ENCODE results near the gene GPR25. TPM values are rescaled to one million over a fixed set of nuclear protein-coding genes. Genes with fewer than 3 reads are reported as not detected.
A peak's percentile ranks its signal among the peaks of the same experiment; 100 is the strongest.

The GPR25 gene
- total RNA-seq, 1 donor from 2014 or later, result not detected

- no peaks in the 10 kb centered on the region for H3K9me3 Mint-ChIP-seq (ENCODE audit: unreplicated experiment)
- no peak for TF ChIP-seq CTCF (IDR thresholded peaks at IDR 0.05; ENCODE audit: unreplicated experiment)
- no peak overlapping the region for H3K4me3 Mint-ChIP-seq (ENCODE audit: unreplicated experiment)
- H3K4me1 Mint-ChIP-seq (ENCODE audit: unreplicated experiment), result peaks cover 31% of the 10 kb centered on the region
- peaks cover 5% of the 10 kb centered on the region for H3K36me3 Mint-ChIP-seq (ENCODE audit: low read depth, unreplicated experiment)
- DNase-seq (ENCODE audit: low spot score), result no peak
- no peak overlapping the region for H3K27ac Mint-ChIP-seq (ENCODE audit: unreplicated experiment)
- peaks cover 6% of the 10 kb centered on the region for H3K27me3 Mint-ChIP-seq (ENCODE audit: unreplicated experiment)
Measured at GRCh38 chr1:200885623-200886402, 13.0 kb downstream of the GPR25 start.

GRCh38 chr1:200886594-200886993, 13.8 kb downstream of the GPR25 start:
- TF ChIP-seq CTCF (IDR thresholded peaks at IDR 0.05; ENCODE audit: unreplicated experiment), result no peak
- peaks cover 5% of the 10 kb centered on the region for H3K36me3 Mint-ChIP-seq (ENCODE audit: low read depth, unreplicated experiment)
- DNase-seq (ENCODE audit: low spot score), result no peak
- peaks cover 31% of the 10 kb centered on the region for H3K4me1 Mint-ChIP-seq (ENCODE audit: unreplicated experiment)
- peaks cover 8% of the 10 kb centered on the region for H3K27me3 Mint-ChIP-seq (ENCODE audit: unreplicated experiment)
- no peak overlapping the region for H3K27ac Mint-ChIP-seq (ENCODE audit: unreplicated experiment)
- H3K9me3 Mint-ChIP-seq (ENCODE audit: unreplicated experiment), result no peaks in the 10 kb centered on the region
- H3K4me3 Mint-ChIP-seq (ENCODE audit: unreplicated experiment), result no peak overlapping the region

GRCh38 chr1:200887036-200887435, 14.3 kb downstream of the GPR25 start:
- H3K27ac Mint-ChIP-seq (ENCODE audit: unreplicated experiment), result no peak overlapping the region
- peaks cover 5% of the 10 kb centered on the region for H3K36me3 Mint-ChIP-seq (ENCODE audit: low read depth, unreplicated experiment)
- DNase-seq (ENCODE audit: low spot score), result no peak
- H3K9me3 Mint-ChIP-seq (ENCODE audit: unreplicated experiment), result no peaks in the 10 kb centered on the region
- H3K27me3 Mint-ChIP-seq (ENCODE audit: unreplicated experiment), result peaks cover 9% of the 10 kb centered on the region
- peaks cover 33% of the 10 kb centered on the region for H3K4me1 Mint-ChIP-seq (ENCODE audit: unreplicated experiment)
- TF ChIP-seq CTCF (IDR thresholded peaks at IDR 0.05; ENCODE audit: unreplicated experiment), result no peak
- H3K4me3 Mint-ChIP-seq (ENCODE audit: unreplicated experiment), result peak overlapping the region; percentile 15

GRCh38 chr1:200887772-200888348, 15.1 kb downstream of the GPR25 start:
- no peak for DNase-seq (ENCODE audit: low spot score)
- Mint-ChIP-seq H3K4me1 (ENCODE audit: unreplicated experiment) (peaks cover 37% of the 10 kb centered on the region), H3K9me3 (ENCODE audit: unreplicated experiment) (no peaks in the 10 kb centered on the region), H3K27ac (ENCODE audit: unreplicated experiment) (no peak overlapping the region), H3K27me3 (ENCODE audit: unreplicated experiment) (peaks cover 13% of the 10 kb centered on the region), H3K36me3 (ENCODE audit: low read depth, unreplicated experiment) (peaks cover 5% of the 10 kb centered on the region), H3K4me3 (ENCODE audit: unreplicated experiment) (no peak overlapping the region)
- TF ChIP-seq CTCF (IDR thresholded peaks at IDR 0.05; ENCODE audit: unreplicated experiment), result no peak

GRCh38 chr1:200888349-200888838, 15.6 kb downstream of the GPR25 start:
- no peak overlapping the region for H3K27ac Mint-ChIP-seq (ENCODE audit: unreplicated experiment)
- peaks cover 41% of the 10 kb centered on the region for H3K4me1 Mint-ChIP-seq (ENCODE audit: unreplicated experiment)
- no peaks in the 10 kb centered on the region for H3K9me3 Mint-ChIP-seq (ENCODE audit: unreplicated experiment)
- no peak for DNase-seq (ENCODE audit: low spot score)
- no peak for TF ChIP-seq CTCF (IDR thresholded peaks at IDR 0.05; ENCODE audit: unreplicated experiment)
- H3K36me3 Mint-ChIP-seq (ENCODE audit: low read depth, unreplicated experiment), result peaks cover 5% of the 10 kb centered on the region
- H3K4me3 Mint-ChIP-seq (ENCODE audit: unreplicated experiment), result no peak overlapping the region
- H3K27me3 Mint-ChIP-seq (ENCODE audit: unreplicated experiment), result peaks cover 14% of the 10 kb centered on the region

Measured in endothelial cell (in vitro differentiated cells).